Gastrocnemius medialis (tissue), 4 donors: ENCODE data around the gene TNNT1.

Source experiments
- POLR2A ChIP-seq, 2 donors: fragments of 450-650 bp; IDR thresholded peaks; one replicate each; pipeline ENCODE4 v1.6.1; 2017; ENCODE audit warnings: antibody characterized with exemption in 2 of 2, mild to moderate bottlenecking in 2 of 2, moderate library complexity in 2 of 2
- TF ChIP-seq, protein P1 (sequence below), 5 experiments: fragments of 450-650 bp in 3 of 5; fragments of 200-600 bp in 2 of 5; sonication (generic) in 2 of 5; IDR thresholded peaks in 4 of 5; conservative IDR thresholded peaks in 1 of 5; 1 replicate in 4 of 5; 2 replicates in 1 of 5; pipeline ENCODE4 v1.5.1; 2016 to 2019; ENCODE audit warnings: antibody characterized with exemption in 5 of 5, mild to moderate bottlenecking in 3 of 5, moderate library complexity in 3 of 5

DNA sequence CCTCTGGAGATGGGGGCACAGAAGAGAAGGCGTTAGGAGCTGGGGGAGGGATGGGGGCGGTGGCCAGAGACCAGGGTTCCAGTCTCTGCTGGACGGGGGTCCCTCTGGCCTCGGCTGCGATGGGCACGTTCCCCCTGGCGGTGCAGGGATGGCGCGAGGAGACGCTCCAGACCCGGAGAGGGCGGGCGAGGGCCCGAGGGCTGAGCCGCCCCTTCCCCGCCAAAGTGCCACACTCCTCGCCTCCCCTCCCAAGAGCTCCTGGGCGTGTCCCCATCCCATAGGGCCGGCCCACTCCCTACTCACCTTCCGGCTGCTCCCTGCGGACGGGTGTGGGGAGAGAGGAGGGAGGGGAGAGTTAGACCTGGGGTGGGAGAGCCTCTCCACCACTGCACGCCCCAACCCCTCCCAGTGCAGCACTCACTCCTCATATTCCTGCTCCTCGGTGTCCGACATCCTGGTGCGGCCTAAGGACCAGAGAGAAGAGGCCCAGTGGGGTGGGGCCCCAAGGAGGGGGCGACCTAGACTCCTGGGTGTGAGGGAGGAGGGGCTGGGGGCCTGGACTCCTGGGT, 2.2 kb downstream of the TNNT1 start:
- TF ChIP-seq, protein P1, sequence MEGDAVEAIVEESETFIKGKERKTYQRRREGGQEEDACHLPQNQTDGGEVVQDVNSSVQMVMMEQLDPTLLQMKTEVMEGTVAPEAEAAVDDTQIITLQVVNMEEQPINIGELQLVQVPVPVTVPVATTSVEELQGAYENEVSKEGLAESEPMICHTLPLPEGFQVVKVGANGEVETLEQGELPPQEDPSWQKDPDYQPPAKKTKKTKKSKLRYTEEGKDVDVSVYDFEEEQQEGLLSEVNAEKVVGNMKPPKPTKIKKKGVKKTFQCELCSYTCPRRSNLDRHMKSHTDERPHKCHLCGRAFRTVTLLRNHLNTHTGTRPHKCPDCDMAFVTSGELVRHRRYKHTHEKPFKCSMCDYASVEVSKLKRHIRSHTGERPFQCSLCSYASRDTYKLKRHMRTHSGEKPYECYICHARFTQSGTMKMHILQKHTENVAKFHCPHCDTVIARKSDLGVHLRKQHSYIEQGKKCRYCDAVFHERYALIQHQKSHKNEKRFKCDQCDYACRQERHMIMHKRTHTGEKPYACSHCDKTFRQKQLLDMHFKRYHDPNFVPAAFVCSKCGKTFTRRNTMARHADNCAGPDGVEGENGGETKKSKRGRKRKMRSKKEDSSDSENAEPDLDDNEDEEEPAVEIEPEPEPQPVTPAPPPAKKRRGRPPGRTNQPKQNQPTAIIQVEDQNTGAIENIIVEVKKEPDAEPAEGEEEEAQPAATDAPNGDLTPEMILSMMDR (IDR thresholded peaks at IDR 0.05 in 4 of 5, conservative IDR thresholded peaks at IDR 0.05 in 1 of 5): no peak
- peak; percentile 16 to 61 for TF ChIP-seq POLR2A (IDR thresholded peaks at IDR 0.05)
